ENCODE results near the gene IGSF9B.
"Not testable (repeated sequence)": the region's sequence is repeated elsewhere in the genome, so short reads cannot be mapped to it uniquely, and the experiment has no call there.

Gene IGSF9B, protein sequence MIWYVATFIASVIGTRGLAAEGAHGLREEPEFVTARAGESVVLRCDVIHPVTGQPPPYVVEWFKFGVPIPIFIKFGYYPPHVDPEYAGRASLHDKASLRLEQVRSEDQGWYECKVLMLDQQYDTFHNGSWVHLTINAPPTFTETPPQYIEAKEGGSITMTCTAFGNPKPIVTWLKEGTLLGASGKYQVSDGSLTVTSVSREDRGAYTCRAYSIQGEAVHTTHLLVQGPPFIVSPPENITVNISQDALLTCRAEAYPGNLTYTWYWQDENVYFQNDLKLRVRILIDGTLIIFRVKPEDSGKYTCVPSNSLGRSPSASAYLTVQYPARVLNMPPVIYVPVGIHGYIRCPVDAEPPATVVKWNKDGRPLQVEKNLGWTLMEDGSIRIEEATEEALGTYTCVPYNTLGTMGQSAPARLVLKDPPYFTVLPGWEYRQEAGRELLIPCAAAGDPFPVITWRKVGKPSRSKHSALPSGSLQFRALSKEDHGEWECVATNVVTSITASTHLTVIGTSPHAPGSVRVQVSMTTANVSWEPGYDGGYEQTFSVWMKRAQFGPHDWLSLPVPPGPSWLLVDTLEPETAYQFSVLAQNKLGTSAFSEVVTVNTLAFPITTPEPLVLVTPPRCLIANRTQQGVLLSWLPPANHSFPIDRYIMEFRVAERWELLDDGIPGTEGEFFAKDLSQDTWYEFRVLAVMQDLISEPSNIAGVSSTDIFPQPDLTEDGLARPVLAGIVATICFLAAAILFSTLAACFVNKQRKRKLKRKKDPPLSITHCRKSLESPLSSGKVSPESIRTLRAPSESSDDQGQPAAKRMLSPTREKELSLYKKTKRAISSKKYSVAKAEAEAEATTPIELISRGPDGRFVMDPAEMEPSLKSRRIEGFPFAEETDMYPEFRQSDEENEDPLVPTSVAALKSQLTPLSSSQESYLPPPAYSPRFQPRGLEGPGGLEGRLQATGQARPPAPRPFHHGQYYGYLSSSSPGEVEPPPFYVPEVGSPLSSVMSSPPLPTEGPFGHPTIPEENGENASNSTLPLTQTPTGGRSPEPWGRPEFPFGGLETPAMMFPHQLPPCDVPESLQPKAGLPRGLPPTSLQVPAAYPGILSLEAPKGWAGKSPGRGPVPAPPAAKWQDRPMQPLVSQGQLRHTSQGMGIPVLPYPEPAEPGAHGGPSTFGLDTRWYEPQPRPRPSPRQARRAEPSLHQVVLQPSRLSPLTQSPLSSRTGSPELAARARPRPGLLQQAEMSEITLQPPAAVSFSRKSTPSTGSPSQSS (N-terminal part only)

DNA sequence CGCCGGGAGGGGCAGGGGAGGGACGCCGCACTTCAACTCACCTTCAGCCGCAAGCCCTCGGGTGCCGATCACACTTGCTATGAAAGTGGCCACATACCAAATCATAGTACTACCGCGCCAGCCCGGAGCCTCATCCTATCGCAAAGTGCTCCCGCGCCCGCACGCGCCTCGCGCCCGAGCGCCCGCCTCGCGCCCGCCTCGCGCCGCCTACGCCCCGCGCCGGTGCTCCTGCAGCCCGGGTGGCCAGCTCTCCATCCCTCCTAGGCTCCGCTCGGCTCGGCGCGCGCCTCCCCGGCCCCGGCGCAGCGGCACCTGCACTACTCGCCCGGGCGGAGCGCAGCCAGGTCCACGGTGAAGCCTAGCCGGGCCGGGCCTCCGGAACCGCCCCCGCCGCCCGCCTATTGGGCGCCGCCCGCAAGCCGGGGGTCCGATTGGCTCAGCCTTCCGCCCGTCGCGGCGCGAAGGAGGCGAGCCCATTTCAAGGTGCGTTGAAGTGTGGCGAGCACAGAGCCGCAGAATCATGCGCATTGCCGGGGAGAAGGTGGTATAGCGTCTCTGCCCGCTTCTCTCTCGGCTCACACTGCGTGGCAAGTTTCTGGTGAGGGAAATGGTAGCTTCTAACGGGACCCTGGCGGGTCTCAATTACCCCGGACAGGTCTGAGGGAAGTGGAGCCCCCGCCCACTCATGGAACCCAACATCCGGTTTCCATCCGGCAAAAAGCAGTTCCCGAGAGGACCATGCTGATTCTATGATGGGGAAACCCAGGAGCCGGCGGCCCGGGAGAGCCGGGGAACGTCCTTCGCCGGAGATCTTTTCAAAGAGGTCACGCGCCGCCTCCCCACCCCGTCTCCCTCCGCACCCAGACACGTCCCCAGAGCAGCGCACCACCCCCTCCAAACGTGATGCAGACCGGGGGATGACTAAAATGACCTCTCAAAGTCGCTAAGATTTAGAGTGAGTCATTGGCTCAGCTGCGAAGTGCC lies at the start of gene IGSF9B:
Gene IGSF9B (minus strand): TSS at position 319 of the 984 bp plus-strand sequence. CDS start 214 bp downstream, at position 105.
- peak; percentile 95 to 97 for DNase-seq

DNA sequence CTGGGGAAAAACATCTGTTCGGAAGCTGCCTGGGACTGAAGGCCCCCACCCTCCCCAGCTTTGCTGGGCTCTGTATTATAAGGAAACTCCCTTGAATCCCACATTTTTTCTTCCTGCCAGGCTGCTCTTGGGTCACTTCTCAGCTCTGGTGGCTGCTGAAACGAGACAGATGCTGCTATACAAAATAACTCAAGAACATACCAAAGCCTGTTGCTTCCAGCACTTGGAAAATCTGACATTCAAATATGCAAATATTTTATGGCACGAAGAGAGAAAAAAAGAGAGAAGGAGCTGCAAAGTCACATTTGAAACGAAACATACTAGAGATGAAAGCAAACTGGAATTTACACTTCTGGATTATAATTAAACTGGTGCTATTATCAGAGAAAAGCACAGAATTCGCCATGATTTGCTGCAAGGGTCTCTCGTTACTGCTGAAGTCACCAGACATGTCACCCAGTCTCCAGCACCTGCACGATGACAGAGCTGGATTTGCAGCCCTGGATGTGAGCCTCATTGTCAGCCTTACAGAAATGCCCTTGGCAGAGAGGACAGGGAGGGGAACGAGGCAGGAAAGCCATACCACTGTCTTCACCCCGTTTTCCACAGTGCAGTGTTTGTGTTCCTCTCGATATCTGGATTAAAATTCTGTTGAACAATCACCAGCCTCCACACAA lies 47.9 kb upstream of the IGSF9B start:
- DNase-seq, result no peak

DNA sequence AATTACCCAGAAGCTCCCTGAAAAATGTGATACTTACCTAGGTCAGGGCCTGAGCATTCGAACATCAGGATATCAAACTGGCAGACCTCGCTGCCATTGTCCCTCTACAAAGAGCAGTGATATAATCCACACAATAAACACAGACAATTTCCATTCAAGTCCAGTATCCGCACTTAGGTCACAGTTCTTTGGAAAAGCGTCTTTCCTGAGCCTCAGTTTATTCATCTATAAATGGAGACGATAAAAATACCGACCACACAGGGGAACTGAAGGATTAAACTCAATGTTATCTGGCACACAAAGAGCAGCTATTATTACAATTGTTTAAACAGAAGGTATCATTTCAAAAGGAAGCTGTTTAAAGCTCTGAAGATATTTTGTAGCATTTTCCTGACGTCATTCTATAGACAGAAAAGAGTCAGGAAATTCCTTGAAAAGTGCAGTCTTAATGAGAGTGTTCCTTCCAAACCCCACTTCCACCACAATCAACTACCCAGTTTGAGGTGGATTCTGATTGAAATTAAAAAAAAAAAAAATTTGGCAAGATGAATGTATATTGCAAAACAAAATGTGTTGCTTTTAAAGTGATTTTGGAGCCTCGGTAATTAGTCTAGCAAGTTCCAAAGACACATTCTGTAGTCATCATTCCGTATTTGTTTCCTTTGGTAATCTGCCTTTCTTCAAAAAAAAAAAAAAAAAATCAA lies 47.2 kb upstream of the IGSF9B start:
- no peak for DNase-seq

DNA sequence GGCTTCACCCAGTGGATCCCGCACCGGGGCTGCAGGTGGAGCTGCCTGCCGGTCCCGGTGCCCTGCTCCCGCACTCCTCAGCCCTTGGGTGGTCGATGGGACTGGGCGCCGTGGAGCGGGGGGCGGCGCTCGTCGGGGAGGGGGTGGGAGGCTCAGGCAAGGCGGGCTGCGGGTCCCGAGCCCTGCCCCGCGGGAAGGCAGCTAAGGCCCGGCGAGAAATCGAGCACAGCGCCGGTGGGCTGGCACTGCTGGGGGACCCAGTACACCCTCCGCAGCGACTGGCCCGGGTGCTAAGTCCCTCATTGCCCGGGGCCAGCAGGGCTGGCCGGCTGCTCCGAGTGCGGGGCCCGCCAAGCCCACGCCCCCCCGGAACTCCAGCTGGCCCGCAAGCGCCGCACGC lies 46.1 kb upstream of the IGSF9B start:
- not testable (repeated sequence) for DNase-seq

DNA sequence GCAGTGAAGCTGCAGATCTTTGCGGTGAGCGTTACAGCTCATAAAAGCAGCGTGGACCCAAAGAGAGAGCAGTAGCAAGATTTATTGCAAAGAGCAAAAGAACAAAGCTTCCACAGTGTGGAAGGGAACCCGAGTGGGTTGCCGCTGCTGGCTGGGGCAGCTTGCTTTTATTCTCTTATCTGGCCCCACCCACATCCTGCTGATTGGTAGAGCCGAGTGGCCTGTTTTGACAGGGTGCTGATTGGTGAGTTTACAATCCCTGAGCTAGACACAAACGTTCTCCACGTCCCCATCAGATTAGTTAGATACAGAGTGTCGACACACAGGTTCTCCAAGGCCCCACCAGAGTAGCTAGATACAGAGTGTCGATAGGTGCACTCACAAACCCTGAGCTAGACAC lies 45.6 kb upstream of the IGSF9B start:
- not testable (repeated sequence) for DNase-seq

DNA sequence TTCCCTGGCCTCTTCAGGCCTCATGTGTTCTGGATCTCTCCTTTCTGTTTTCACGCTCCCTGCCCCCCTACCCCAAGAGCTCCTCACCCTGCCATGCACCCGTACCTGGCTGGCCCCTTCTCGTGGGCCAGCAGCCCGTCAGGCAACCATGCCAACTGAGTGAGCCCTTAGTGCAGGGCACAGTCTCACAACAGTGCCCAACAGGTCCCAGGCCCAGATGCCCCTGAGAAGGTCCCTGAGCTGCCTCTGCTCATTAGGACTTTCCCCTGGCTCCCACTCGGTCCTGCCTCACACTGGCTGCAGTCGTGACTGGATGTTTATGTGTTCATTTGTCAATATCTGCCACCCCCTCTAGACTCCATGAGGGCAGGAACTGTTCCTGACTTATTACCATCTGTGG lies 44.8 kb upstream of the IGSF9B start:
- DNase-seq, result no peak

DNA sequence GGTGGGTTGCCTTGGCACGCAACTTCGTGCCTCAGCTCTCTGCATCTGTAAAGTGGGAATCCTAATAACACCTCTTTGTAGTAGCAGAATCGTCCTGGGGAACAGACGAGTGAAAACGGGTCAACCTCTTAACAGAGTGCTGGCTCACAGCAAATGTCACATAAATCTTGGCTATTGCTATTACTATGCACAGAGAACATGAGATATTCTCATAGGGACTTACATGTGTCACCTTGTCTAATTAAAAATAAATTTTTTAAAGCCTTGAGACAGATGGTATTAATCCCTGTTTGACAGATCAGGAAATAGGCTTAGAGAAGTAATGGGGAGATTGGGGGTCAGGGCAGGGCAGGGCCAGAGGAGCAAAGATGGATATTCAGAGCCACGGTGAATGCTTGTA lies 44.3 kb upstream of the IGSF9B start:
- DNase-seq, result no peak

DNA sequence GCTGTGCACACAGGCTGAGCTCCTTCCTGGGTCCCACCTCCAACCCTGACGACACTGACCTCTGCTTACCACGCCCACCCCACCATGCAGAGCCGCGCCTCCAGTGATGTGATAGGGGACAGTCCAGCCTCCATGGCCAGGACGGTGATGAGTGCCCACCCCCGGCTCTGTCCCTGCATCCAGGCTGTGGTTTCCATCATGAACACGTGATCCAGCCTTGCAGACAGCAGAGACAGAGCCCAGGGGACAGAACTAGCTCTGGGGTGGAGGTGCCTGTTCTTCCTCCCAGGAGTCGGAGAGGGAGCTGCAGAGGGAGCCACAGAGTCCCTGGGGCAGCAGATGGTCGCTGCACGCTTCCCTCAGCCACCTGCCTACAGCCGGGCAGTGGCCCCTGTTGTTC lies 42.6 kb upstream of the IGSF9B start:
- no peak for DNase-seq

DNA sequence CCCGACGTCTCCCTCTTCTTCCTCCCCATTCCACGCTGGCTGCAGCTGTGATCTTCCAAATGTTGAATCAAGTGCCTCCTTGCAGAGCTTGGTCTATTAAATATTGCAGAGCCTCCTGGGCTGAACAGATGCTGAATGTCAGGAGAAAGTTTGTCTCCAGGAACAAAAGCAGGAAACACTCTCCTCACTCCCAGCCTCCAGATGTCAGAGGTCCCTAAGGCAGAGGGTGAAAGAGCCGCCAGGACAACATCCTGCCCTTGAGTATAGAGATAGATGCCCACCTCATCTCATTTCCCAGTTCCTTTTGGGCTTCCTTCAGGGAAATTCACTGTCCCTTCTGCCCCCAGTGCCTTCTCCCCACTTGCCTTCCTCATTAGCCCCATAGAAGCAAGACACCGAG lies 40.8 kb upstream of the IGSF9B start:
- no peak for DNase-seq

DNA sequence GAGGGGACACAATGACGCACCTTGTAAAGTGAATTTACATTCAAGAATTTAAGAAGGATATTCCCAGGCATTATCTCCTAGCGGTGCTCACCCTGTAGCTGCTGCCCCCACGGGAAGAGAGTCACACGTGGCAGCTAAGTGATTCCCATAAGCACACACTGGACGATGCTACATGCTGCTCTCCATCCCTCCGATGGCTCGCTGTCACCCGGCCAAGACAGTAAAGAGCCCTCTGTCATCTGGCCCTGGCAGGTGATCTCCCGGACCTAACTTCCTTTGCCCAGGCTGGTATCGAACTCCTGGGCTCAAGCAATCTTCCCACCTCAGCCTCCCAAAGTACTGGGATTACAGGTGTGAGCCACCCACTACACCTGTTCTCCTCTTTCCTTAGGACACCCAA lies 39.9 kb upstream of the IGSF9B start:
- DNase-seq, result no peak

DNA sequence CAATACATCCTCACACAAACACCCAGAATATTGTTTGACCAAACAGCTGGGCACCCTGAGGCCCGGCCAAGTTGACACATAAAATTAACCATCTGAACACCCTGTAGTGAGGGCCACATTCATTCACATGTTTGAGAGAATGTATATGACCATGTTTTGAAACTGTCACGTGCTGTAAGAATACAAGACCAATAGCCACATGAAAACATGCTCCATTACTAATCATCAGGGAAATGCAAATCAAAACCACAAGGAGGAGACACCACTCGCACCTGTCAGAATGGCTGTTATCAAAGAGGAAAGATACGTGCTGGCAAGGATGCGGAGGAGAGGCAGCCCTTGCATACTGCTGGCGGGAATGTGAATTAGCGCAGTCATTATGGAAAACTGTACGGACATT lies 38.3 kb upstream of the IGSF9B start:
- DNase-seq, result no peak

DNA sequence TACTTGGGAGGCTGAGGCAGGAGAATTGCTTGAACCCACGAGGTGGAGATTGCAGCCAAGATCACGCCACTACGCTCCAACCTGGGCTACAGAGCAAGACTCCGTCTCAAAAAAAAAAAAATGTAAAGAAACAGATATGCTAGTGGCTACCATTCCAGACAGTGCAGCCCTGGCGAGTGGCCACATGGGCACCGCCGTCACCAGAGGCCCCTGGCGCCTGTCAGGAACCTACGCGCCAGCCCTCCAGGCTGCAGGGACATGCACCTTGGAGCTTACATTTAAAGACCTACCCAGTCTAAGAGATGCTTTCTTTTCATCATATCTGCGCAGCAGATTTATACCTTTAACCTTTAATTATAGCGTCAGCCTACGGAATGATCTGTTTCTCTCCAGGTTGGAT lies 37.2 kb upstream of the IGSF9B start:
- DNase-seq, result no peak

DNA sequence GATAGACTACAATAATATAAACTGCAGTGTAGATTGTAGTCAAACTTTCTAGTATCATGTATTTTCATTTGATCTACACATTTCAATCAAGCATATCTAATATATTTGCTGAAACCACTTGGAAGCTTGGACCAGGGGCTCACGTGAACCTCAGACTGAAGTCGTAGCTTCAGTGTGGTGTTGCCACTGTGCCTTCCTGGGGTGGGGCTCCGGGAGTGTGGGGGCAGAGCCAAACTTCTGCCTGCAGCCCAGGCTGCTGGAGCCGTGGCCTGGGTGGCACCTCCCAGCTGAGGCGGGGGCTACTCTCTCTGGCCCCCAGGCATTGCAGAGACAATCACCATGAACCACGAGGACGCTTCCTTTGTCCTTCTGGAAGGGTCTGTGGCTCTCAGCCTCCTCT lies 36.3 kb upstream of the IGSF9B start:
- no peak for DNase-seq

DNA sequence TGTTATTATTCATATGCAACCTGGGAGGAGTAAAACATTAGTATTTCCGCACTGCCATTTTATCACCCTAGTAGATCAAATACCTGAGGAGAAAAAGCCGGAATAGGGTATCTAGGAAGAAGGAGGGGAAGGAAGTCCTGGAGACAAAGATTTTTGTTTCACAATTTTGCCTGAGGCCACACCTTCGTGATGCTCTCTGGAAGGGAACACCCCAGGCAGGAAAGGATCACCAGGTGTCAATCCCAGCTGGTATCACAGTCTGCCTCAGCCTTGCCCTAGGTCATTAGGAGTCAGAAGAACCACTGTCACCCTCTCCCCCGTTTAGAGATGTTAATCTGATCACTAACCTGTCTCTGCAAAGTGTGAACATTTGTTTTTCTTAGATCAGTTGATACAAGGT lies 35.4 kb upstream of the IGSF9B start:
- no peak for DNase-seq

DNA sequence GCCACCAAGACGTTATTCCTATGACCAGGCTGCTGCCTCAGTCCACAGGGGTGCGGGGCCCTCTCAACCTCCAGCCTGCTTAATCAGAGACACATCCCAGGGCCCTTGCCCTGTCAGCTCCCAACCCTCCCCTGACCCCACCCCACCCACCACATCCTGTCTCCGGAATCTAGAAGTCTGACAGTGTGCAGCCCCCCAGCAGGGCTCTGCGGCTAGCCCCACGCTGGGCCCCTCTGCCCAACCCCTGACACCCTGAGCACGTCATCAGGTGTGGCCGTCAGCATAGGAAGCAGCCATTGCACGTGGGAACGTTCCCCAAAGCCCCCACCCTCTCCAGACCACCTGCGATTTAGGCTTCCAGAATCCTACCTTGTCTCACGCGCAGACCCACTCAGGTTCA lies 34.3 kb upstream of the IGSF9B start:
- DNase-seq, result no peak

DNA sequence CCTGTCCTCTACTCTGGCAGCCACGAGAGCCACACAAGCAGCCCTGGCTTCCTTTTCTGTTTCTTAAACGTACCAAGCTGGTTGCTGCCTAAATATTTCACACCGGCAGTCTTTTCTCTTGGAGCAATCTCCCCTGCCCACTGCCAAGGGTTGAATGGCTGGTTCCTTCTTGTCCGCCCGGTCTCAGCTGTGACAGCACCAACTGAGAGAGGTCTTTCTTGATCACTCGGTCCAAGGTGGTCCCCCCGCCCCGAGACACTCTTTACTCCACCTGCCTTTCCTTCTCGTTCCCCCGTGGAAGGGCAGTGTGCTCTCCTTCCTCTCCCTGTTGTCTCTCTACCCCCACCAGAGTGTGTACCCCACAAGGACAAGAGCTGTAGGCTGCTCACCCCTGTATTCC lies 33.7 kb upstream of the IGSF9B start:
- DNase-seq, result no peak

DNA sequence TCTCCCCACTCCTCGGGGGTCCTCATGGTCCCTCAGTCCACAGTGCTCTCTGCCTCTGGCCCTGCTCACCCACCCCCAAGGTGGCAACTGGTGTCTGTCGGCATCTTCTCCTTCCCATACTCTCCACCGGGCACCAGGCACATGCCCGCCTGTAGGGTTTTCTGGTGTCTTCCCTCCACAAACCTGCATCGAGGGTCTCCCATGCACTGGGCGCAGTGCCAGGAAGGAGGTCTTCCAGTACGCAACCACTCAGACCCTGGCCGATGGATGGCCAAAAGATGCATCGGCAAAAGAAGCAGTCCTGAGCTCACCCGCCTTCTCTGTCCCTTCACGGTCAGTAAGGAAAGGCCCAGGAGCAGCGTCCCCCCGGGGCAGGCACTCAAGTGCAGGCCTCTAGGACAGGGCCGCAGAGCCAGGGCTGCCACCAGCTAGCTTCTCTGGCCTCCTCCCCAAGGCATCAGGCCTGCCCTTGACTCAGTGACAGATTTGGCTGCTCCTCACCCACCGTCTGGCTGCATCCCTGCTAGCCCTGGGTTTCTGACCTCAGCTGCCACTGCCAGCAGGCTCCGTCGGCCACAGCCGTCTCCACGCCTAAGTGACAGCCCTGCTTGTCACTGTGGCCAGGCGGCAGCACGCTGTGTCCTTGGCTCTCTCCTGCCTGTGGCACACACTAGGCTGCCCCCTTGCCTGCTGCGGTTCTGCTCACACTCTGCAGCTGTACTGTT lies 32.1 kb upstream of the IGSF9B start:
- DNase-seq, result no peak

DNA sequence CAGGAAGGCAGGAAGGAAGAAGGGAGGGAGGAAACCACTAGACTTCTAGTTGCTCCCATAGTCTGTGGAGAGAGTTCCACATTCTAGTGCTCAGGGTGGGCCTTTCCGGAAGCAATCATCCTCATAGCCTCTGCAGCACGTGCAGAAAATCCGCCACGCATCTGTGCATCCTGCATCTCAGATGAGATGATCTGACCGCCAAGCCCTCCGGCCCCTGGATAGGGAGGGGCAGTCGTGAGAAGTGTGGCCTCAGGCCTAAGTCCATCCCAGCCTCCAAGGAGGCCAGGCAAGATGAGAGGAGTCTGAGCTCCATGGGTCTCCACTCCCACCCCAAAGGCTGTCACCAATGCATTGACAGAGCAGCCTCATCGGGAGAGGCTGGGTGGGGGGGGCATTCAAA lies 30.4 kb upstream of the IGSF9B start:
- no peak for DNase-seq

DNA sequence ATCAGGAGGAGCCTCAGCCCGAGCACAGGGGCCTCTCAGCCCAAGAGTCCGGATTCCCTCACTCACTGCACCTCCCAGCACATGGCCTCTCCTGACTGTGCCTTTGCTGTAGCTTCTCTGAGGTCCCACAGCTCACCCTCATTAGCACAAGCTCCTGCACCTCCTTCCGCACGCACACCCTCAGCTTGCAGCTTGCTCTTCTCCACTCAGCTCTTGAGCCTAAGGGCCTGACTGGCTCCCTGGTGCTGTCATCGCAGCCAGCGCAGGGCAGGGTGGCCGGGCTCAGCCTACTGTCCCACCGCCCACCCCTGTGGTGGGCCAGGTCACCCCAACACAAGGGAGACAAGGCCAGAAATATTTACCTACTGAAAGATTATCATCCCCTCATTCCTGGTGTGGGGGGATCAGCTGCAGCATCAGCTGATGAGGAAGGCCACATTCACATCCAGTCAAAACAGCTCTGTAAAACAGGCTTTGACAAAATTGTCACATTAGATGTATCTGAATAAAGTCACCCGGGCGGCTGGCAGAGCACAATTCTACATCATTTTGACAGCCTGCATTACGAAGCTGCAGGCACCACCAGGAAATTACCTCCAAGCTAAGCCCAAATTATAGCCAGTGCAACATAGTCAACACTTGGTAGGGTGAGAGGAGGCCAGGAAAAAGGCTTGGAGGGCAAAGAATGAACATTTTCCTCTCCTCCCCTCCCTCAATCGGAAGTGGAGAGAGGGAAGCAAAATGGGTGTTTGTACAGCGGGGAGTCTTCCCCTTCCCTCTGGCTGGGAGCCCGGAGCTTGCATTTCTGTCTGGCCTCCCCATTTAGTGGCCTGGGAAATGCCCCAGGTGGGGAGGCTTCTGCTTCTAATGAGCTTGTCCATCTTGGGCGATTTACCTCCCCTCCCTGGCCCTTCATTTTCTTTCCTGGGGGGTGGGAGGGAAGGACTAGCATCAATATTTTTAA lies 29.5 kb upstream of the IGSF9B start:
- no peak for DNase-seq

Data from activated T-cell treated with anti-CD3 and anti-CD28 coated beads, Interleukin-2, amount 50 U/mL, for 48 hours (primary cell).